Measurements from ENCODE around the gene KIT.

KIT gene

DNA sequence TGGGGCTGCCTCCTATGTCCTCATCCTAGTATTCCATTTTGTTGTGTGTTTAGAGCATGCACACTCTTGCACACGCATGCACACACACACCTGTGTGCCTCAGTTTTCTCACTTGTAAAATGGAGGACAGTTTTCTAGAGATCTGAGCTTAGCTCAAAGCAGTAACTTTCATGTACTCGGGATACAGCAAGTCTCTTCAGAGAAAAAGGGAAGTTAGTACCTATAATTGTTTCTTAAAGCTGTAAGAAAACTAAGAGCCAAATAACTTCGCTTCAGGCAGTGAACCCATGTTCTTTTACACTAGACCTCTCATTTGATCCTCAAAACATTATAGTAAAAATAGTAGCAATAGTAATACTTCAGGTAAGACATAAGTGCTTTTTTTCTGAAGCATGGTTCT is 49.6 kb downstream of the KIT start:
- TF ChIP-seq, protein P1, sequence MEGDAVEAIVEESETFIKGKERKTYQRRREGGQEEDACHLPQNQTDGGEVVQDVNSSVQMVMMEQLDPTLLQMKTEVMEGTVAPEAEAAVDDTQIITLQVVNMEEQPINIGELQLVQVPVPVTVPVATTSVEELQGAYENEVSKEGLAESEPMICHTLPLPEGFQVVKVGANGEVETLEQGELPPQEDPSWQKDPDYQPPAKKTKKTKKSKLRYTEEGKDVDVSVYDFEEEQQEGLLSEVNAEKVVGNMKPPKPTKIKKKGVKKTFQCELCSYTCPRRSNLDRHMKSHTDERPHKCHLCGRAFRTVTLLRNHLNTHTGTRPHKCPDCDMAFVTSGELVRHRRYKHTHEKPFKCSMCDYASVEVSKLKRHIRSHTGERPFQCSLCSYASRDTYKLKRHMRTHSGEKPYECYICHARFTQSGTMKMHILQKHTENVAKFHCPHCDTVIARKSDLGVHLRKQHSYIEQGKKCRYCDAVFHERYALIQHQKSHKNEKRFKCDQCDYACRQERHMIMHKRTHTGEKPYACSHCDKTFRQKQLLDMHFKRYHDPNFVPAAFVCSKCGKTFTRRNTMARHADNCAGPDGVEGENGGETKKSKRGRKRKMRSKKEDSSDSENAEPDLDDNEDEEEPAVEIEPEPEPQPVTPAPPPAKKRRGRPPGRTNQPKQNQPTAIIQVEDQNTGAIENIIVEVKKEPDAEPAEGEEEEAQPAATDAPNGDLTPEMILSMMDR (IDR thresholded peaks at IDR 0.05; ENCODE audit: low read depth, low read length): no peak
- no peak for DNase-seq (ENCODE audit: extremely low read depth, low read depth)

DNA sequence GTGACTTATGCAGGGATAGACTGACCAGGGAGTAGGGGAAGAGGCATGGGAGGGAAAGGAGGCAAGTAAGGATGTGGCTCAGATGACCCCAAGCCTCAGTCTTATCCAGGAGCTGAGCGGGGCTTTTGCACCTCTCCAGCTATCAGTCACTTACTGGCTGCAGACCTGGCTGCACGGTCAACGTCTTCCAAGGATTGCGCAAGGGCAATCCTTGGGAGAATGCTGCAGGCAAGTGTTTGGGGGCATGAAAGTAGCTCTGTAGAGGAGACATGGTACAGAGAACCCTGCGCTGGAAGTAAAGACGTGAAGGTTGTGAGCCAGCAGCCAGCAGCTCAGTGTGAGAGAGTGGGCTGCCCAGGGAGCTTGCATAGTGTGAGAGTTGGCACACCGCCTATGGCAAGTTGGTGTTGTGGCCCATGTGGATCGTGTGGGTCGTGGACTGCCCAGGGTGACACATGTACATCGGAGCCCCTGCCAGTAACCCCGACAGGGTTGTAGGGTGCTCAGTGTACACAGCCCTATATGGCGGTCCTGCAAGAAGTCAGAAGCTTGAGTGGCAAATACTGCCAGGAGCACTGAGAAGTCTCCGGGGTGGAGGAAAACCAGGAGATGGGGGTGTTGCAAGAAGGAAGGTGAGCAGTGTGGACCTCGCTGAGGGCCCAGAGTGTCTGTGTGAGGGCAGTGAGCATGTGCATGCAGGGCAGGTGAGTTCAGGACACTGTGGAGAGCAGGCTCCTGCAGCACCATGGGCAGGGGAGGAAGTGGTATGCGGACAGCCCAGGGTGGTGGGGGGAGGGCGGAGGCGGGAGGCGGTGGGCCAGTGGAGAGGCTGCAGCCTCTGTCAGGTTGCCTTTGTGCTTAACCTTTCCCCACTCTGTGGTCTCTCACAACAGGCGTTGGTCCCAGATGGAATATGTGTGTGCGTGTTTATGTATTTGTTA is 50.9 kb downstream of the KIT start:
- DNase-seq (ENCODE audit: extremely low read depth, low read depth): no peak
- TF ChIP-seq, protein P1 (IDR thresholded peaks at IDR 0.05; ENCODE audit: low read depth, low read length): no peak

DNA sequence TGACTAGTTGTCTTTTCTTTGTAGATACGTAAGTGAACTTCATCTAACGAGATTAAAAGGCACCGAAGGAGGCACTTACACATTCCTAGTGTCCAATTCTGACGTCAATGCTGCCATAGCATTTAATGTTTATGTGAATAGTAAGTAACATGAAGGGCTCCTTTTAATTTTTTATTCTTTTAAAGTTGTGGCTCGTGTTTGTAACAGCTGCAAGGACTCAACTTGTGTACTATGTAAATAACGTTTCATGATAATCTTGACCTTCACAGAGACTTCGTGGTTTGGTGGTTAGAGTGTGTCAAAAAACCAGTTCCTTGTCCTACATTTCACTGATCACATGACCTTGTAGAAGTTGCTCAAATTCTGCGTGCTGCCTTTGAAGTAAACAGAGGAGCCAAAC is 51.6 kb downstream of the KIT start:
- no peak for DNase-seq (ENCODE audit: extremely low read depth, low read depth)
- TF ChIP-seq, protein P1 (IDR thresholded peaks at IDR 0.05; ENCODE audit: low read depth, low read length): no peak

DNA sequence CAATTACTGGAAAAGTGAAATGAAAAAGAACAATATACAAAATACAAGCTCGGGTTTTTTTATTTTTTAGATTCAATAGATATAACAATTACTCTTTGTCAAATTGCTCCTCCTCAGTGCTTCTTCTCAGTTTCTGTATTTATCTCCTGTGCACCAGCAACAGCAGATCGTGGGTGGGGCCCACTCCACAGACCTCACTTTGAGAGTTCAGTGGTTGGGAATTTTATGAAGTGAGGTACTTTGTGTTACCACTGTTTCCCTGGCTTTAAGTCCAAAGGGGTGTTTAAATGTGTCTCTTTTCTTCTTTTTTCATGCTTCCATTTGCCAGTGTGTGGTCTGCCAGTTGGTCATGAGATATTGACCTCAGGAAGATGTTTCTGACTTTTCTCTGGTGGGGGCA is 54.4 kb downstream of the KIT start:
- DNase-seq (ENCODE audit: extremely low read depth, low read depth): no peak
- TF ChIP-seq, protein P1 (IDR thresholded peaks at IDR 0.05; ENCODE audit: low read depth, low read length): no peak

DNA sequence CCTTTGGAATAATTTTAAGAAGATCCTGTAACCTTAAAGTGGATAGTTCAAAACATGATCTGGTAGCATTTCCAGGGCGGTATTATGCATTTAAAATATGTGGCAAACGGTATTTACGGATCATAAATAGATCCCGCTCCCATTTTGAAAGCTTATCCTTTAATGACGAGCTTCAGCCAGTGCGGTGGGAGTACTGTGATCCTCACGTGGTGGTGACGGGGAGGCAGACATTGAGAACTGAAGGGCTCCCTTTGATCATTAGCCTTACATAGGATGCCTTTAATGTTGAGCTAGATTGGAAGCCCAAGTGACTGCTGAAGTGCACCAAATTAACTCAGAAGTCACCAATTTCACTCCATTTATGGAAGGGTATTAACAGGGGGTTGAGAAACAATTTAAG is 56.9 kb downstream of the KIT start:
- TF ChIP-seq, protein P1 (IDR thresholded peaks at IDR 0.05; ENCODE audit: low read depth, low read length): no peak
- DNase-seq (ENCODE audit: extremely low read depth, low read depth): no peak

DNA sequence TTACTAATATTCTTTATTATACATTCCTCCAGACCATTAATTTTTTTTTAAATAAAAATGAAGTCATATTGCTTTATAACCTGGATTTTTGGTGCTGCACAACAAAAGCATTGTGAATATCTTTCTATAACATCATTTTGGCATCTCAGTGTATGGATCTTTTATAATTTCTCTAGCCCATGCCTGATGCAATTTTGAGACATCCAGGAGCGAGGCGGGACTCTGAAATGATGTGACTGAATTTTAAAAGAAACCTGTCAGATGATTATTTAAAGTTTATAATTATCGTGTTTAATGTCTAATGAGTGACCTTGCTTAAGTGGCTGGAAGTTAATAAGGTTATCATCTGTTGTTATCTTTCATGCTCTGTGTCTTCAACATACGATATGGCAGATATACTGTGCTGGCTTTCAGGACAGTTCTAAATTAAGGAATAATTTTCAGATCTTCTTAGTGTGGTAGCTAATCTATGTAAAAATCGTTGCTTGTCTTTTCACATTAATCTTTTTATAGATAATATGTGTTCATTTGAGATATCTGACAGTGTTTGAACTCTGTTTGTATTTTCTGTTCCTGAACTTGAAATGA is 58.8 kb downstream of the KIT start:
- no peak for DNase-seq (ENCODE audit: extremely low read depth, low read depth)

More for the DNA sequence above, 58.8 kb downstream of the KIT start:
- TF ChIP-seq, protein P1 (IDR thresholded peaks at IDR 0.05; ENCODE audit: low read depth, low read length): no peak
